ENCODE data around the gene ITPKB.

Gene ITPKB

DNA sequence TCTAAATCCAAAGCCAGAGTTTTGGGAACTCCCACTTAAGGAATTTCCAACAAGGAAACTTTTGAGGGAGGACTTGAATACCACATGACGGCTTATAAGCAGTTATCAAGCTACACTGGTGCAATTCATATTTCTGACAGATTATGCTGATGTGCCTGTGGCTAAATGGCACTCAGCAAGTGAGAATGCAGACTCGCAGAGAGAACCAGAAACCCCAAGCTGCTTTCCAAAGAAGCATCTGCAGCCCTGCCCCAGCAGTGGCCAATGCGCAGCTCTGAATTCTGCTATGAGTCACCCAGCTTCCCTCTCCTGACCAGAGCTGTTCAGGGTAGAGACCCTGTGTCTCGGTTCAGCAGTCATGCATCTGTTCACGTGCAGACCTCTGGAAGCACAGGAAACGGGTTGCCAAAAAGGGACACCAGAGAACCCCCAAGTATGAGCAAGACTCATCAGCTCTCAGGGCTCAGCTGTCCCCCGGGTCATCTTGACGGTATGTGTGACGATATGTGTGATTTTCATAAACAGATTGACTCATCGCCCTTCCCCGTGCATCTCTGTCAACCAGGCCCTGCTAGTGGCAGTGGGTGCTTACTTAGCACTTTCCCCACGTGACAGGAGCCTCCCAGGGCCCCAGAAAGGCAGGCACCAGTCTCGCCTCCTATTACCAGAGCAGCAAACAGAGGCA, 76.3 kb downstream of the ITPKB start:
- DNase-seq: peak; percentile 22

DNA sequence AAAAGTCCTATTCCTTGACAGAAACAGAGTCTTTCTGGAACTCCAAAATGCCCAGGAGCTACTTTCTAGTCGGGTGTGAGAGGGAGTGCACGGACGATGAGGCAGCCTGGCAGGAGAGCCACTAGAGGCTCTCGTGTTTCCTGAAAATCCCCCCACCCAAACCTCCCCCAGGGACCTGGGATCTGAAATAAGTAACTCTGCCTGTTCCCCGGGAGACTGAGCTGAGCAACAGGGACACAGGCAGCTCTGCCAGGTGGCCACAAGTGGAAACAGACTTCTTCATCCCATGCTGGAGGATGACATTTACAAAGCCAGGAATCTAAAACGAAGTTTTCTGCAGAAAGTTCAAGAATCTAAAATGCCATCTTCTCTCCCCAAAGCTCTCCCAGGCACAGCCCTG, 77.1 kb downstream of the ITPKB start:
- DNase-seq: peak; percentile 35

DNA sequence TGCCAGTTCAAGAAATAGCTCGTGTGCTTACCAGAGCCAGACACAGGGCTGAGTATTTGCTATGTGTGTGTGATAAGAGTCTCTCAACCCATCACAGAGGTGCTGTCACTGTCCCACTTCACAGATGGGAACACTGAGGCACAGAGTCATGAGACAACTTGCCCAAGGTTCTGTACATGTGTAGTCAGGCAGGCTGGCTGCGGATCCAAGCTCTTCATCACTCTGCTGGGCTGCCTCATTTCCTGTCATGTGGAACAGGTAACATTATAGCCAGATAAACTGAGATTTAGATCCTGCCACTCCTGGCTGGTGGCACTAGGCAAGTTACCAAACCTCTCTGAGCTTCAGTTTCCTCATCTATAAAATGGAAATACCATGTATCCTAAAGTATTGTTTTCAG, 77.8 kb downstream of the ITPKB start:
- DNase-seq: no peak

DNA sequence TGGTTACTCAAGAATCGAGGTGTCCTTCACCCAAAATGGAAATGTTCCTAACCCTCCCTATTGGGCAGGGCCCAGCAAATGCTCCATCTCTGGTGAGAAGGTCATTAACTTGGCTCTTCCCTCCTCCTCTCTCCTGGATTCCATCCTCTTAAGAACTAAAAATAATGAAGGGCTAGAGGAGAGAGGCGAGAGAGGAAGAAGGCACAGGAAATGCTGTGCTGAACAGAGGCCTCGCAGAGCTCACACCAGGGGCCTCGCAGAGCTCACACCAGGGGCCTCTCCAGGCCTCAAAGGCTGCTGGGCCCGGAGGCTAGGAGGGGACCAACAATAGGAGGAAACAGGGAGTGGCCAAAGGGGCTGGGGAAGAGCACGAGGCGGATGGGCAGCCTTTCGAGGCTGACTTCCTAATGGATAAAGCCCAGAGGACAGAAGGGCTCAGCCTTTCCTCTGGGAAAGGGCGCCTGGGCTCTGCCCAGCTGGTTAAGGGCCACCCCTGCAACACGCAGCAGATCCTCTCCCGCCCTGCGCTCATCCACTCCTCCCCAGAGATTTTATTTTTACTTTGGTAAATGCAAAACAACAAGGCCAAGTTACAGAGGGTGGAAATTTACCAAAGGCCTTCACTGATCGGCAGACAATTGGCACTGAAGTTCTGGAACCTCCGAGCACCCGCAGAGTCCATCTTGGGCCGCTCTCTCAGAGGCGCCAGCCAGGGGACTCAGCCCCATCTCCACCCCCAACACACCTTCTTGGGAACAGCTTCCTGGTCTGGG, 78.5 kb downstream of the ITPKB start:
- peak; percentile 77 for DNase-seq

DNA sequence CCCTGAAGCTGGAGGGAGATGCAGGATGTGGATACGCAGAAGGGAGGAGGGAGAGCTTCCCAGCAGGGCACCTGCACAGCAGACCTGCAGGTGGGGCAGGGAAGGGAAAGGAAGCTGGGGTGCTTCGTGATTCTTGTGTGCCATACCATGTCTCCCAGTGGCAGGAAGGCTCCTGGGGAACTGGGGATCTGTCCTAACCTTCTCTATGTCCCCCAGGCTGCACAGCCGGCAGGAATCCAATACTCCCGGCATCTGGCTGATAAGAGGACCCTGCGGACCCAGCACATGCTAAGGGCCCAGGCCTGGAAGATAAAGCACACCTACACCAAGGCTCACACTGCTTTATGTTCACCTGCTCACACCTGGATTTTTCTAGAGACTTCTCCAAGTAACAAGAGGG, 79.4 kb downstream of the ITPKB start:
- DNase-seq: peak; percentile 40

DNA sequence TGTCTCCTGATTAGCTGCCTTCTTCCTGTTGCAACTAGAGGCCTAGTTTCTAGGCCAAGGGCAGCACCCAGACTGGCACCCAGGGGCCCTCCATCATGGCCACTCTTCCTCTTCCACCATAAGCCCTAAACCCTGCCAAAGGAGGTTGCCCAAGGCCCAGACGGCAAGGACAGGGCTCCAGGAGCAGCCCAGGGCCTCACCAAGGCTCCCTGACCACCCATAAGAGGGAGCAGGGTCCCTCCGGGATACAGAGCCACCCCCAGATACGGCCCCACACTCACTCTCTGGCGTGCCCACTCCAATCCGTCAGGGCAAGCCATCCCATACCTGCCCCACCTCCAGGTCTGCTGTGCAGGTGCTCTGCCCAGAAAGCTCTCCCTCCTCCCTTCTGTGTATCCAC, 79.9 kb downstream of the ITPKB start:
- no peak for DNase-seq

DNA sequence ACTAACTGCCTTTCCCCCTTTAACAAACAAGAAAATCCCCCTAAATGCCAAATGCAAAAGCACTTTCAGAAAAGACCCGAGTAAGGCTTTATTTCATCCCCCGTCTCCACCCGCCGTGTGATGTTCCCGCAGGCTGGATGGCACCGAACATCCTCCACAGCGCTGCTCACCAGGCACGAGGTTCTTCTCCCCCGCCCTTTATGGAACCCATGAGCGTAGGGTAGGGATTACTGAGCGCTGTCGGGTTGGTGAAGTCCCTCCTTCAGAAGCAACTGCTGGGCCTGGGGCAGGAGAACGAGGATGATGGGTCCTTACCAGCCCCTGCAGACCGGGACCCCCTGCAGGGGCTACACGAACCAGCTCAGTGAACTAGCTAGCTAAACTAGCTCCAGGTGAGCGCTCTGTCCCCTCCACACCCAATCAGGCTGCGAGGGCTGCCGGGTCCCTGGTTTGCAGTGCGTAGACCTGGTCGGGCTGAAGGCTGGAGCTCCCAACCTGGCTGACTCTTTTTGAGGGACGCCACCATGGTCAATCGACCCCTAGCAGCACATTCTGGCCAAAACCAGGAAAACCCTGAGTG, 80.4 kb downstream of the ITPKB start:
- no peak for DNase-seq

DNA sequence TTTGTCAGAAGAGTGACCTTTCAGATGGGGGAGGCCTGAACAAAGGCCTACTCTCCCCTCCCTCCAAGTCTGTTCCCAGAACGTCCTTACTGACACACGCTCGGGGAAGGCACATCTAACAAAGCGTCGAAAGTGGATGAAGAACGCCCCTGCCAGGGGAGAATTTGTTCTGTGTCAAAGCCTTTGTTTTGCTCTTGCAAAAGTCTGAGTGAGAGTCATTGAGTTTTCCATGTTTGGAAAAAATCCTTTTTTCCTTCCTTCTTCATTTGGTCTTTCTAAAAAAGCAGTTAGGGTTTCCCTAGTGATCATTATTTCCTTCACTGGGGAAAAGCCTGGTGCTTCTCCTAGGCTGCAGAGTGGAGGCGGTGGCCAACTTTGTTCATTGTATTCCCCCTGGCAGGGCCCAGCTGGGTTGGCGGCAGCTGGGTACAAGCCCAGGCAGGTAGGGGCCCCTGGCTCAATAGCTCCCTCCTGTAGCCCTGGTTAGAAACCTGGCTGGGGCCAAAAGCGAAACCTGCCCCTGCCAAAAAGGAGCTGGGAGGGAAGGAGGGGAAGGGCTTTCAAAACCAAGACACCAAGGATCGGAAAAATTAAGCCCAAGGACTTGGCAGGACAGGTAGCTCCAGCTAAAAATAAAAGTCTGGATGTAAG, 81.1 kb downstream of the ITPKB start:
- peak; percentile 87 for DNase-seq

DNA sequence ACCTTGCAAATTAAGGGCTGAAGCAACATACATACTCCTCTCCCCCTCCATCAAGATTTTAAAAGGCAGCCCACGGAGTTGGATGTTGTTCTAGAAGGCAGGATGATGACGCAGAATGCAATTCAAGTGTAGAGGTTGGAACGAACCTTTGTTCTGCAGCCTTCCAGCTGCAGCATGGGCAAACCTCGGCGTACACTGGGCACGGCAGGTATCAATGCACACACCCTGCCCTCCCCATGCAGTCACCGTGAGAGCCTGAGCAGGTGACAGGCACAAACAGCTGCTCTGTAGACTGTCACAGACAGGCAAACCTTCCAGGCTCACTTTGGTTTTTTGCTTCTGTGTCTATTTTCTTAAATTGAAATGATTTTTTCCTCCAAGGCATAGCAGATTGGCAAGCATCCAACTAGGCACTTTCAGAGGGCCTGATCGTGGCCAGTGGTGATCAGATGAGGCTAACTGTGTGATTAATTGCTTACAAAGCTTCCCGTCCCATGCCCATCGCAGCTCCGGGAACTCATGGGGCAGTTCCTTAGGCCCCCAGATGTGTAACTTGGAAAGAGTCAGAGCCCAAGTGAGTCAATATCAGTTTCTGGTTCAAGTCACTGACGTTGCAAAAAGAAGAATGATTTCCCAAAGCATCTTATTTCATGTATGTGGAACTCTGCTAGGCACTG, 82.3 kb downstream of the ITPKB start:
- DNase-seq: peak; percentile 88

DNA sequence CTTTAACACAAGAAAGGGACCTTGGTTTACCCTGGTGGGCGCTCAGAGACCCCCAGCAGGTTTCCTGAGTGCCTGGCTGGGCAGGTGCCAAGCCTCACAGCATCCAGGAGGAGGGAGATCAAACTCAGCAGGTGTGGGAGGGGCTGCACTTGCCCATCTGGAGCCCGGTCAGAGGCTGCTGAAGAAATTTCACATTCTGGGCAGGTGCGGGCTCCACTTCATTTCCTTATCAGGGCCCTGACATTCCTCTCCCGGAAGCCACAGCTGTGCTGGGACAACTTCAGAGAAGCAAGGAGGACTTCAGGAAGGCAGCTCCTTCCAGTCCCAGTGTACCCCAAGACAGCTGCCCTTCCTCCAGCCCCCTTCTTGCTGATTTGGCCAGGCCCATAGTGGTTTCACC, 82.9 kb downstream of the ITPKB start:
- DNase-seq: peak; percentile 56

DNA sequence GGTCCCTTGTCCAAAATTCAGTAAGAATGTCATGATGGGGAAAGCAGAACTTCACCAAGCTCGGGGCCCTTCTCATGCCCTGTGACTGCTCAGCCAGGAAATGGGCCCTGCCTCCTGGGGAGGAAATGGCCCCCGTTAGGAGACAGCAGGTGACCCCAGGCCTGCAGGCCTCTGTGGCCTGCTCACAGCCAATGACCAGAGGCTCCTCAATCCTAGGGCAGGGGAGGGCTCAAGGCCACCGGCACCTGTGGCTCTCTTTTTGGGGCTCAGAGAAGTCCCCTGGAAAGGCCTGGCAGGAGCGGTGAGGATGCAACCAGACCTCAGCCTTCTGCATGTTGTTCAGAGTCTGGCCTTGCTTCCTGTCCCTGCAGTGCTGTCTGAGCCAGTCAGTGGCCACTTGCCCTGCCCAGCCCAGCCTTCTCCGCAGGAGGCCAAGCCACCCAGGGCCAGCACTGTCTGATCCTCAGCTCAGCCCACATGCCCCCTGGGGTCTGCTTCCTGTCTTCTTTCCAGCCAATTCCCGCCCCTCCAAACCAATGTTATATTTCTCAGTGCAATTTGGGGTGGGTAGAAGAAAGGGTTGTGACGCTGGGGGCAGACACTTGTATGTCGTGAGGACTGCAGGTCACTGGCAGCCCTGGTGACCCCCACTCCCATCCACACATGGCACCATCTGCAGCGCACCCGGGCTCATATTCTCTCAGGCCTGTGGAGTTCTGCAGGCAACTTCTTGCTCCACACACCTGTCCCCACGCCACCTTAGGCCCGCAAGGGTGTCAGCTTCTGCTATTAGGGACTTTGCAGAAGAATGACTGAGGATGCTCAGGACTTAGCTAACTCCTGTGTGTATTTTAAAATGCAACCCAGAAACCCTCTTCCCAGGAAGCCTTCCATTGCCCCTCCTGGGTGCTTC, 83.6 kb downstream of the ITPKB start:
- no peak for DNase-seq

DNA sequence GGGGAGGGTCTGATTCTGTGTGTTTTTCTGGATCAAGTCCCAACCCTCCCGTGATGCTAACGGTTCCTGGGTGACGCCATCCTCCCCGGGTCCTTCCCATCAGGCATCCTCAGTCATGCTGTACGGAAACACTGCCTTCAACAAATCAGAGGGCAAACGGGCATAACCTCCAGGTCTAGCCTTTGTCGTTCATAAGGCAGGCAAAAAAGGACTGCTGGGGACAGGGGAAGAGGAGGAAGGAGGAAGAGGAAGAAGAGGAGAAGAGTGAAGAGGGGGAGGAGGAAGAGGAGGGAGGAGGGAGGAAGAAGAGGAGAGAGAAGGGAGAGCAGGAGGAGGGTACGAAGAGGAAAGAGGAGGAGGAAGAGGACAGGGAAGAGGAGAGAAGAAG, 84.4 kb downstream of the ITPKB start:
- no peak for DNase-seq

DNA sequence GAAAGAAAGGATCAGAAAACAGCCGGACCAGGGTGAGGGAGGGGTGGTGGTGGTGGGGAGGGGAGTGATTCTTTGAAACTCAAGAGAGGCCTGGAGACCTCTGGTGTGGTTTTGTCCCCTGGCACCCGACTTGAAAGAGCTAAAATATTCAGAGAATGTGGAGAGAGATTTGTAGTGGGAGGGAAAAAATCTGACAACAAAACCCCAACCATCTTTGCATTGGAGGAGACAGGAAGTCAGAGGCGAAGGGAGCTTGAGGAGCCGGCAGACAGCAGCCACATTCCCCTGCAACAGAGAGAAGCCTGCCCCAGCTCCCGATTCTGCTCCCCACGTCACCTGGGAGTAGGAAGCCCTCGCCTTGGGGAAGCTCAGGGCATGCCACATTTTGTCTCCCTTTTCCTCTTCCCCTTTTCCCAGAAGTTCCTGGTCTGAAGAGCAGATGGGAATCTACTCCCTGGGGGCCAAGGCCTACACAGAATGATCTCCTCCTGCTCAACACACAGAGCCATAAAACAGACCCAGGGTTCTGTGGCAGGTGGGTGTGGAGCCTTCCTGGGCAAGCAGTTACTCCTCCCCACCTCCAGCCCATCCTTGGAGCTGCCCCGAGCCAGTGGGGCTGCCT, 84.9 kb downstream of the ITPKB start:
- DNase-seq: peak; percentile 35

DNA sequence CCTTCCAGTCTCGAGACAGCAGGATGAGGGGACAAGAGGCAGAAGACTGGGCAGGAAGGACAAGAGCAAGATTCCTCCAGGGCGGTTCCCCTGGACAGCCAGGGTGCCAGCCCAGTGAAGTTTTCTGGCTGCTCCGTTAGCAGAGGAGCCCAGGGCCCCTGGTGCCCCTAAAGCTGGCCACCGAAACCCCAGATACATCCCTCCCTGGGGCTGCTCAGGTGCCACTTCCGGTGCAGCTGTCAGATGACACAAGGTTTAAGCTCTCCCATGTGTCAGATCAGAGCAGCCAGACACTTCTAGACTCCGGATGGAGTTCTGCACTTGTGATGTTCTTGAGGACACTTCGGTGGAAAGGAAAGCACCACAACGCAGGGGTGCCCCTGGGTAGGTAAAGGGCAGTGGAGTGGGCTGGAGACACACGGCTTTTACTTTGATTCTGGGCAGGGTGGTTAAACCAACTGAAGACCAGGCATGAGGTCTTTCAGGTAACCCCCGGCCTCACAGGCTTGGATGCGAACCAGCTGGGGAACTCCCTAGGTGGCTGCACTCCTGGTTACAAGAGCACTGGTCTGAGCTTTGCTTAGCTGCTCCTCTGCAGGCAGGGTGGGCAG, 85.7 kb downstream of the ITPKB start:
- DNase-seq: no peak

DNA sequence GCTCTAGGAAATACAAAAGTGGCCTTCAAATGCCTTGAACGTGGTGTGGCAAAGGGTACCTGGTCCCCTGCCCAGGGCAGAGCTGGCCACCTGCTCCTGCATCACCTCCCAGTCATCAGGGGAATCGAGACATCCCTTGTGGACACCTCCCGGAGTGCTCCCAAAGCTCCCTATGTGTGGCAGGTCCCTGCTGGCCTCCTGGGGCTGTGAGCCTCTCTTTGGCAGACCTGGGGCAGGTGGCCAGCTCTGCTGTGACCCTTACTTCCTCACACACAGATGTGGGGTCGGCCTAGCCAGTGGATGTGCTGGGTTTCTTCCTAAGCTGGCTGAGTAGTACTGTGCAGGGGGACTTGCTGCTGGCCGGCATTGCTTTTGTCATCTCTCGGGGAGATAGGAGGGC, 86.5 kb downstream of the ITPKB start:
- DNase-seq: no peak

DNA sequence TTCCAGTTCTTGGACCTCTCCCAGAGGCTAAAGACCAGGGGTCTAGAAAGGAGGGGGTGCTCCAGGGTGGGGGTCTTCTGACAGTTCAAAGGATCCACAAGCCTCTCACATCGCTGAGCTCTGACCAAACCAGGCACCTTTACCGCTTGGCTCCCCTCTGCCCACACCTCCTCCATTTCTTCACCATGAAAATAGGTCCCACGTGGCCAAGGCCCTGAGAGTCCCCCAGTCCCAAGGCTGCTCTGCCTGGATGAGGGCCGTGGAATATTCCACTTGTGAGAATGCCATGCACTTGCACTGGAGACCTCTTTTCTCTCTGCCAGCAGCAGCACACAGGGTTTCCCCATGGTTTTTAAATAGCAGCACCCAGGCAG, 87.4 kb downstream of the ITPKB start:
- DNase-seq: no peak

DNA sequence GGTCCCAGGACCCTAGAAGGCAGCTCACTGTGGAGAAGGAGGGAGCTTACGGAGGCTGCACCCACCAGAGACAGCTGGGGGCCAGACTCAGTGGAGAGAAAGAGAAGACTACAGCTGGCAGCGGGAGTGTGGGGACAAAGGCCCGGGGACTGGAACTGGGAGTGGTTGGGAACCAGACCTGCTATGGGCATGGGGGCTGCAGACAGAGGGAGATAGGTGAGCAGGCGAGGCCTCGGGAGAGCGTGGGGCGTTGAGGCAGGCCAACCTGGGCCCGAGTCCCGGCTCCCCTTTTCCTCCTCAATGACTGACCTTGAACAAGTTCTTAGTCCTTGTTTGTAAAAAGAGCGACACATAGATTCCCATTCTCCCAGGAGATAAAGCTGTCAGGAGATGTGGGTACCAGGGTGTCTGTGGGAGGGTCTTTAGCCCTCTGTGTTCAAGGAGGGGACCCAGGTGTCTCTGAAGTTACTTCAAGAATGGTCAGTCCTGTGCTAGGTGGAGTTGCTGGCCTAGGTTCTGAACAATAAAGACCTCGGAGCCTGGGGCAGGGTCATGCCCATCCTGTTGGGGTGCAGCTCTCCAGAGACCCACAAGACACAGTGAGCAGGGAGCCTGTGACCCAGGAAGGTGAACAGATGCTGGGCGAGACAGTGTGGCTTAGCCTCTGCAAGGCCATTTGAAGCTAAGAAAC, 87.9 kb downstream of the ITPKB start:
- no peak for DNase-seq

DNA sequence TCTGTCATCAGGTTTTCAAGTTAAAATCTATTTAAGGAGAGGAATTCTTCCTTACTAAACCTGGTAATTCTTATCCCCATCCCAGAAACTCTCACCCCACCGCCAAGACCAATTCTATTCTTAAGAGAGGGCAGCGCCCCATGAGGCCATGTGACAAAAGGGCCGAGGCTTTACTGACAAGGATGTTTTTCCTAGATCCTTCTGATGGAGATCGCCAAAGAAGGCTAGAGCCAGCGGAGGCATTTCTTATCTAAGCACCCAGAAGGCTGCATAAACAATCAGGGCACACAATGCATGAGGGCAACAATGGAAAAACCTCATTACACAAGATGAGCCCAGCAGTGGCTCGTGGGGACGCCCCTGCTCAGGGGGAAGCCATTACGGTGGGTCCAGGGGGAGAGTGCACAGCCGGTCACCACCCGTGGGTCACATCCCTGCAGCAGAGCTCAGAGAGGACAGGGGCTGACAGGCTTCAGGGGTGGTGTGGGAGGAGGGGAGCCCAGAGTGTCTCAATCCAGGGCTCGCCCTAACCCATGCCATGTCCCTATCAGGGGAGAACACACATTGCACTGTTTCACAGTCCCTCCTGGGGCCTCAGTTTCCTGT, 88.7 kb downstream of the ITPKB start:
- DNase-seq: no peak

DNA sequence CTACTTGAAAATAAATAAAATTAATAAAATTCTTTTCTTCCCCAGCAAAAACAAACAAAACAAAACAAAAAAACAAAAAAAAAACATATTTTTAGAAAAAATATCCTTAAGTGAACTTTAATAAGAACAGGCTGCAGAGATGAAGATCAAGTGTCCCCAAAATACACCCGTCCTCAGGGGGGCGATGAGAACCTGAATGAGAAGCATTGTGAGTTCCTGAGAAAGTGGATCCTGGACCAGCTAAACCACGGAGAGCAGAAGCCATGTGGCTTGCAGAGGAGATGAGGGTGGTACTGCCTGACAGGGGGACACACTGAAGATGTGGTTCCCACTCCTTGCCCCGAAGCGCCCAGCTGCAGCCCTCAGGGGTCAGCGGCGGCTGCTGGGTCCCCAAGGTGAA, 89.3 kb downstream of the ITPKB start:
- DNase-seq: no peak

DNA sequence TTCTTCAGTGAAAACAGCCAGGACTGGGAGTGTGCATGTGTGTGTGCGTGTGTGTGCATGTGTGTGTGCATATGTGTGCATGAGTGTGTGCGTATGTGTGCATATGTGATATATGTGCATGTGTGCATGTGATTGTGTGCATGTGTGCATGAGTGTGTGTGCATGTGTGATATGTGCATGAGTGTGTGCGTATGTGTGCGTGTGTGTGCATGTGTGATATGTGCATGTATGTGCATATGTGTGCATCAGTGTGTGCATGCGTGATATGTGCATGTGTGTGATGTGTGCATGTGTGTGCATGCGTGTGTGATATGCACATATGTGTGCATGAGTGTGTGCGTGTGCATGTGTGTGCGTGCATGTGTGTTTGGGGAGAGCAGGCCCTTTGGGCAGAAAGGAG, 89.8 kb downstream of the ITPKB start:
- DNase-seq: no peak

Measured in DMS153 (cell line).